NCI-H2029 treated with DMSO at 0.1 percent for 48 hours (cell line): ENCODE measurements around the gene COPB1.
A peak's percentile ranks its signal among the peaks of the same experiment; 100 is the strongest.

ENCODE experiments used
- DNase-seq: peaks from one replicate; lab custom pipeline; 2025; lab: John Stamatoyannopoulos, UW

Gene COPB1

DNA sequence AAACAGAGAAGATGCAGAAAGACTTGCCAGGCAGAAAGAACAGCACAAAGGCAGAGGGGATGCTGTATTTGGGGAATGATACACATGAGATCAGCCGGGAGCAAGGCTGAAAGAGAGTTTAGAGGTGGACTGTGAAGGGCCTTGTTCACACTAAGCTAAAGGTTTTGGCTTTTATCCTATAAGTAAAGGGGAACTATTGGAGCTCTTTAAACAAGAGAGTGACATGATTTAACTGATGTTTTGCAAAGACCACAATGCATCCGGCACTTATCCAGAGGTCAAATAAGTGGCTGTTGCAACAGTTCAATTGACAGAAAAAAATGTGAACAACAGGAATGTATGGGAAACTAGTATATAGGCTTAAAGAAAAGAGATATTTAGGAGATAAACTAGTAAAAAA lies 76.0 kb downstream of the COPB1 start:
- DNase-seq, result no peak

DNA sequence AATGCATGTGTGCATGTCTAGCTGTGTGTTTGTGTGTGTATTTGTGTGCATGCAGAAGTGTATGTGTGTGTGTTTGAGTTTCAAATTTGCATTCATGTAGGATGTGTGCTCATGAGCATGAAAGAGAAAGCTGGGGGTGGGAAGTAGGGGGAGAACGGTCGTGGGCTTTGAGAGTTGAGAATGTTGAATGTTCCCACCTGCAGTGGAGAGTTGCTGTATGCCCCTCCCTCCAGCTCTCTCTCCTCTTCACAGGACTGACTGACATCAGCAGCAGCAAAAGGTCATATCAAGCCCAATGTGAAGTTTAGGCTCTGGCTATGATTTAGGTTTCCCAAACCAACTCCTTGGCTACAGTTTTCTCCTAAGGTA lies 76.8 kb downstream of the COPB1 start:
- no peak for DNase-seq

DNA sequence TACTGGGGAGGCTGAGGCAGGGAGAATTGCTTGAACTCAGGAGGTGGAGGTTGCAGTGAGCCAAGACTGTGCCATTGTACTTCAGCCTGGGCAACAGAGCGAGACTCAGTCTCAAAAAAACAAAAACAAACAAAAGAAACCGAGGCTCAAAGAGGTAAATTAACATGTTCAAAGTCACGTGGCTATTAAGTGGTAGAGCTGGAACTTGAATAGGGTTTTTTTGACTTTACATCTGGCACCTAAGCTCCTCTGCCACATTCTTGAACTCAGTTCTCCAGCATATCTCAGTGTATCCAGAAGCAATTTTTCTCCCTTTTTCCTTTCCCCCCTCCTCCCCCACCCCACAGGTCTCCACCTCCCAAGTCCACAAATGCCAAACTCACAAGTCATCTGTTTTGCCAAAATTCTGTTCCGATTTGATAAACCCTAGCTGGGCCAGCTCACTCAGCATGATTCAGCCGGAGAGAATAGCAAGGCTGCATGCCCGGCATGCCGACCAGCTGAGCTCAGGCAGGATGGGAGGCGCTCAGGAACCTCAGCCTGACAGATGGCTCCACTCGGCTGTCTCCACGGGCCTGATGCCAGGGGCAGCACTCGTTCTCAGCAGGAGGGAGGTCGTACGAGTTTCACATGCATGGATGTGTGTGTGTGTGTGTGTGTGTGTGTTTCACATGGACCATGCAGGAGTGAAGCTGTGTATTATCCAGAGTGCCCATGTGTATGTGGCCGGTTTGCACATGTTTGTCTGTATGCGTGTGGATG lies 77.4 kb downstream of the COPB1 start:
- peak; percentile 19 for DNase-seq

DNA sequence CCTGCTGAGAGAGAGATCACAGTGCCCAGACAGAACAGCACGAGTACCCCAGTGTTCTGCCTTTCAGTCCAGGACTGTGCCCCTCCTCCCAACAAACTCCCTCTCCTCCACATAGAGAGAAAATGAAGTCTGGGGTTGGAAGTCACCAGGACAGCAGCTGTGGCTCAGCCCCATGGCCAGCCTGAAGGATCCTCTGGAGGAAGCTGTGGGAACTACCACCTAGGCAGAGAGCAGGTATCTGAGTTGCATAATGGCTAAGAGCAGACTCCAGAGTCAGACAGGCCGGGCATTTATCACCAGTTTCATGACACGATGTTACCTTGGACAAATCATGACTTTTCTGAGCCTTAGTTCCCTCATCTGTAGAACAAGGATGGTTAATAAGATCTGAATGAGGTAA lies 79.4 kb downstream of the COPB1 start:
- DNase-seq, result no peak

DNA sequence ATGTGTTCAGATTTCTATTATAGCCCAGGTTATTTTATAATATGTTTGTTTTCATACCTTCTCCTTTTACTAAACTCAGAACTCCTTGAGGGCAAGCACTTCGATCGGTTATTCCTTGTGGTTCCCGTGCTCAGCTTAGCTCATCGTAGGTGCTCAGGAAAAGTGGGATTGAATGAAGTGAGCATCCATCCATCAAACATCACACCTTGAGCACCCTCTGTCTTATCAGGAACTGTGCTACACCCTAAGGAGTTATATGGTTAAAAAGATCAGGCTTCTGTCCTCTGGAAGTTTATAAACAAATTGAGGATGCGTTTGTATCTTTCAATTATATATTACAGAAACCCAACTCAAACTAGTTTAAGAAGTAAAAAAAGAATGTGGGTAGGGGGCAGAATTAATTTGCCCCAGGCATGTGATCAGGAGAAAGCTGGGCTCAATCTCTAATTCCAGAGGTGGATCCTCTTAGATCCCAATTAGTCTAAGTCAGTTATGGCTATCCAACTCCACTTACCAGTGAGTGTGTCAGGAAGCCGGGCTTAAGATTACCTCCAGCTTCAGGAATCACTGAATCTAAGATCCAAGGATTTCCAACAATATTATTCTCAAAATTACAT lies 80.7 kb downstream of the COPB1 start:
- DNase-seq, result no peak

DNA sequence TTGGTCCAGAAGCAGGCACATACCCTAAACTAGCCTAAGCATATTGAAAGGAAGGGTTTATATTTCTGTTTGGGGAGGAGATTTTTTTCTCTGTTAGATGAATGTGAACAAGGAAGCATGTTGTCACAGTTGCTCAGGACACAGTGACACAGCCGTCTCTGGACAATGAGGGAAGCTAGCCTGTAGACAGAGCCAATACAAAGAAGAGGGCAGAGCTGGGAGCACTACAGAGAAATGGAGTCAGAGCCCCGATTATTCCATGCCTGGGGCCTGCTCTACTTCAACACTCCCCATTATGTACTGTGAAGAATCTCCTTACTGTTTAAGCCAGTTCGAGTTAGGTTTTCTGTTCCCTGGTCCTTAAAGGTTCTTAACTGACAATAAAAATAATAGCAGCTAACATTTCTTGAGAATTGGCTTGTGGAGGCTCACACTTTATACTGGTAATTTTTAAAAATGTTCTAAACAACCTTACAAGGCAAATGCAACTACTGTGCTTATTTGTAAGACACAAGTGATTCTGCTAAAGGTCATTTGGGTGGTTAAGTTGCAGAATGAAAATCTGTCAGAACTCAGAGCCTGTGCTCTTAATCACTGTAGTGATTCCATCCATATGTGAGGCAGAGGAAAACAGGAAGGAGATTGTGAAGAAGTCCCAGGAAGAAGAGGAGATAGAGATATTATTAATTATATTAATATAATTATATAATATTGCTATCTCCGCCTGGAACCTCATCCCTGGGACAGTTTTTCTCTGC lies 81.8 kb downstream of the COPB1 start:
- no peak for DNase-seq

DNA sequence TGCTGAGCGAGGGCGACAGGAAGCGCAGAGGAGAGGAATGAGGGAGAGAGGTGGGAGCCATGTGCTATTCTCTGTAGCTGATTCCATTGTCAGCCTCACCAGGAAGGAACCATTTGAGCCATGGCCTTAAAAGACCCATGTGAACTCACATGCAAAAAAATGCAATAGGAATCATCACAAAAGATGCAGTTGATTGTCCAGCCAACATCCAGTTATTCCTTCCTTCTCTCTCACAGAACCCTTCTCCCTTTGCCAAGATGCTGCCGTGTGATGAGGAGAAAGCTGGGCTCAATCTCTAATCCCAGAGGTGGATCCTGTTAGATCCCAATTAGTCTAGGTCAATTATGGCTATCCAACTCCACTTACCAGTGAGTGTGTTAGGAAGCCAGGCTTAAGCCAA lies 82.4 kb downstream of the COPB1 start:
- DNase-seq, result no peak

DNA sequence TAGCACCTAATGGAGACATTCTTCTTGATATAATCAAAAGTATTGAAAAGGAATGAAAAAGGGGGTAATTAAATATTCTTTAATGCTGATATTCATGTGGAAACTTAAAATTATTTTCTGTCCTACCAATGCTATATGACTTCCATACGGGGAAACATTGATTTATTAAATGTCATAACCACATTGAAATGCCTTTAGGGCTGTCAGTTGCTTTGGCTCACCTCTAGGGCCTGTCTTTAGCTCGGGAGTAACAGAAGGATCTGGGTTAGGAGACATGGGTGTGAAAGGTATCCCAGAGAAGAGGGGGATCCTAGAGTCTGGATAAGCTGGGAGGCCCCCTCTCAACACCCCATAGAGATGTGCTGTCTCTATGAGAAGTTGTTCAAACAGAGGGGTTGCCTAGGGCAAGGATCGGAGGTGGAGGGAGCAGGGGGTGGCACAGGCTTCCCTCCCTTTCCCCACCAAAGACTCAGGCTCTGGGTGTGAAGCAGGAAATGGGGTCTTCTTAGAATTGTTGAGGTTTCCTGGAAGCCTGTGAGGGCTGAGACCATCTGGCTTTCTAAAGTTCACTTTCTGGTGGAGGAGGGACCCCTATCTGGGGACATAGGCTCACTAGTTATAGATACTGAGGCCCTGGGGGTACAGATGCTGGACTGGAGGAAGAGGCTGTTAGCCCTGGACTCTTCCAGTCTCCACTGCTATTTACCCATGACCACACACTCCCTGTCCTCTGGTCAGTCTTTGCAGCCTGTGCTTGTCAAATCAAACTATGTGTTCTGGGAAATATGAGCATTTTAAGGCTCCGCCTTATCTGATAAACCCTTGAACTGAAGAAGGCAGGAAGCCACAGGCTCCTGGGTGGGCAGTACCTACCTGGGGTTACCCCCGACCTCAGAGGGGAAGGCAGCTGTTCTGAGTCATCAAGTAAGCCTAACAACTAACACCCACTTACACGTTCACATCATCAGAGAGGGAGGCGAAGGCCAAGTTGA lies 84.8 kb downstream of the COPB1 start:
- DNase-seq, result no peak

DNA sequence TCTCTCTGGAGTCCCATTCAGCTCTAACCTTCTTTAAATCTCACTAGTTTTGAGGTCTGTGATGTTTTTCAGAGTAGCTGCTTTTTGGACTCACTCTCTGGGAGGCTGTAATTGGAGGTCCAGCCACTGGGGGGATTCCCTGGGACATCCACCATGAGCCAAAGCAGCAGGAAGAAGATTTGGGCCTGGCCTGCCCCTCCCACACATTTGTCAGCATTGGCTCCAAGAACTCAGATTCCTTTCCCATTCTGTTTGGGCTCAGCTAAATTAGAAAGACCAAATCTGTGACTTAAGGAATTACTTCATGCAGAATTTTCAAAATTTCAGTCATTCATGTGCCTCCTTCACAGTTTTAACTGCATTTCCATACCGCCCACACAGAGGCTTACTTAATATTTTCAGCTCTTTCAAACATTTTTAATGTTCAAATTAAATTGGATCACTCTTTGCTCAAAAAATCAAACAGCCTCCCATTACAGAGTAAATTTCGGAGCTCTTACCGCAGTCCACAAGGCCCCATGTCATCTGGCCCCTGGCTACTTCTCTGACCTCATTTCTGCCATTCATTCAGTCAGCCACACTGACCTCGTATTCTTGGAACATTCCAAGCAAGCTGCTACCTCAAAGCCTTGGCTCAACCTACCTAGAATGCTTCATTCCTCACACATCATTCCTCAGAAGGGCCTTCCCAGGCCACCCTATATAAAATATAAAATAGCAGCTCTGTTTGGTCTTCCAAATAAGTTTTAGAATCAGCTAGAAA lies 86.1 kb downstream of the COPB1 start:
- no peak for DNase-seq

DNA sequence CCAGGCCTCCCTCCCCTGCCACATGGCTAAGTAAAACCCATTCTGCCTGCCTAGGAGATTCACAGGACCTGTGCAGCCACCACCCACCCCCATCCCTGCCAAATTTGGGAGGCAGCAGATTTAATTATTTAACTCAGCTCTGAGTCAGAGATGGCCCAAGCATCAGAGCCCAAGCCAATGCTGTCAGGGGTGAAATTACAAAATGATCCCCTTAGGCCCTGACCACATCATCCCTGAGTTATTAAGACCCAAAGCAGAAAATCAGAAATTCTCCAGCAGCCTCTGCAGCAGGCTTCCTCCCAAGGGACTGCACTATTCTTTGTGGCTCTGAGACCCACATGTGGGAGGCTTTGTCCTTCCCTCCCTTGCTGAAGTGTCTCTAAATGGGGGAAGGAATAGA lies 87.8 kb downstream of the COPB1 start:
- DNase-seq, result no peak

DNA sequence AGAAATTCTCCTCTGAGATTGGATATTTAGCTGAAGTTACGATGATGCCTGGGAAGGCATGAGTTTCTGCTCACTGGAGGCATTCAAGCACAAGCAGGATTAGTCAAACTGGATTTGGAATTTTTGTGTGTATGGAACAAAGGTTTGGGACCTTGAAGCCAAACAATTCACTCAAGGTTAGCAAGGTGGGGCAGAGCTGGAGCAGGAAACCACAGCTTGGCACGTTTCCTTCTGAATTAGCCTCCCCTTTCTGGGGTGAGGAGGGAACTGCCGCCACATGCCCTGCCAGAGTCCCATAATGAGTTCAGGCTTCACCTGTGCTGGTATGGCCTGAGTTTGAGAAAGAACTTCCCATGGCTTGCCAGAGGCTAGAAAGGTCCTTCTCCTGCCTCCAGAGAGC lies 89.7 kb downstream of the COPB1 start:
- no peak for DNase-seq

DNA sequence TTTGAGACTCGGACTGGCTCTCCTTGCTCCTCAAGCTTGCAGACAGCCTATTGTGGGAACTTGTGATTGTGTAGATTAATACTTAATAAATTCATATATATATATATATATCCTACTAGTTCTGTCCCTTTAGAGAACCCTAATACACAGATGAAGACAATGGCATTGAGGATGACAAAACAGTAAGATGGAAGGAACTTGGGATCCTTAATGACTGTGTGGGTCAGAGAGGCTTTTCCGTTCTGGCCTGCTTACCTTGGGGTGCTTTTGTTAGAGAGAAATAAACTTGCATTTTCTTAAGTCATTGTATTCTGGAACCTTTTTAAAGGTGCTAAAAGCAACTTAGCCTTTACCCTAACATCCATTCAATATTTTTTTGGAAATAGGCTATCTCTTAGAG lies 91.0 kb downstream of the COPB1 start:
- DNase-seq, result no peak
